Activated CD4-positive, alpha-beta memory T cell treated with anti-CD3 and anti-CD28 coated beads for 36 hours (primary cell): ENCODE results near the gene TMEM30B. TPM values are rescaled to one million over a fixed set of nuclear protein-coding genes. Genes with fewer than 3 reads are reported as not detected.

Experiments used
- CTCF ChIA-PET: fragments of 350-600 bp; sonication (Branson Sonifier 250); formaldehyde crosslinking; loops from one replicate; lab custom pipeline; 2021; ENCODE audit warnings: antibody characterized with exemption, inconsistent platforms; lab: Charles Lee
- POLR2A ChIA-PET: fragments of 350-600 bp; sonication (Branson Sonifier 250); formaldehyde crosslinking; loops from one replicate; lab custom pipeline; 2021; ENCODE audit warnings: antibody characterized with exemption; lab: Charles Lee
- DNase-seq: peaks from one replicate; pipeline ENCODE4 v3.0.0-alpha.2; 2020
- H3K27ac Mint-ChIP-seq: one replicate; pipeline ENCODE4 v1.8.0; 2021; ENCODE audit warnings: mixed read lengths
- H3K27me3 Mint-ChIP-seq: one replicate; pipeline ENCODE4 v1.8.0; 2021; ENCODE audit warnings: mixed read lengths
- H3K36me3 Mint-ChIP-seq: one replicate; pipeline ENCODE4 v1.8.0; 2021; ENCODE audit warnings: mixed read lengths
- H3K4me1 Mint-ChIP-seq: one replicate; pipeline ENCODE4 v1.8.0; 2021; ENCODE audit warnings: low read depth, mixed read lengths
- H3K4me3 Mint-ChIP-seq: one replicate; pipeline ENCODE4 v1.8.0; 2021; ENCODE audit warnings: mild to moderate bottlenecking, mixed read lengths
- H3K9me3 Mint-ChIP-seq: one replicate; pipeline ENCODE4 v1.8.0; 2021; ENCODE audit warnings: mixed read lengths
- intact Hi-C: fragments of 100-400 bp; cut with micrococcal nuclease; formaldehyde crosslinking; loops from one replicate; pipeline ENCODE4 v1.15.1; 2023
- total RNA-seq, 2 experiments: library from RNA; stranded (reverse); gene quantifications; one replicate each; pipeline ENCODE4 v1.2.3, GENCODE V29; 2021

The TMEM30B gene
- total RNA-seq, 2 experiments from 2014 or later: 1.6 to 1.7 TPM

DNA sequence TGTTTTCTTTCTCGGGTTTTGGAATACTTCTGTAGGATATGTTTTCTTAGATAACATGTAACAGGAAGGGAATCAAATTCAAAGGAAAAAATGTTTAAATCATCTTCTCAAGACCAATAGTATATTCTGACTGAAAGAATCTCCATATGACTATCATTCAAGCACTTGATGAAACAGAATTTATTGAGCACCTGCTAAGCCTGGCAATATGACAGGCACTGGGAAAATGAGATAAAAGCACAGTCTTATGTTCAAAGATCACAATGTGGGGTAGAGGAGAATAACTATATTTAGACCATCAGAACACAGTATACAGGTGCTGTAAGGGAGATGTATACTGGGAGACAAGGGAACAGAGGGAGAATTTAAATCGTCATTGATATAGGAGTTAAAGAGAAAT, 19.1 kb upstream of the TMEM30B start:
- Mint-ChIP-seq H3K36me3 (peaks cover 2% of the 10 kb centered on the region), H3K9me3 (peaks cover 2% of the 10 kb centered on the region), H3K27me3 (no peaks in the 10 kb centered on the region), H3K27ac (no peak overlapping the region), H3K4me3 (no peak overlapping the region), H3K4me1 (peaks cover 44% of the 10 kb centered on the region)
- DNase-seq: no peak
- intact Hi-C loops: no loop called here
- ChIA-PET POLR2A (no interaction called here), CTCF (interaction anchor here (1.3 to 2.3 kb wide), 2 partner anchors 15 to 537 kb away, joined by 5 to 8 read pairs; no protein-coding TSS in a partner anchor)

GRCh38 chr14:61298824-61299223, 17.7 kb upstream of the TMEM30B start:
- no peaks in the 10 kb centered on the region for H3K27me3 Mint-ChIP-seq
- no peak overlapping the region for H3K4me3 Mint-ChIP-seq
- intact Hi-C loops: loop anchor here (10.0 kb wide), 1 partner anchor 1986 kb away; no protein-coding TSS in a partner anchor
- H3K27ac Mint-ChIP-seq: no peak overlapping the region
- no peak for DNase-seq
- H3K9me3 Mint-ChIP-seq: no peaks in the 10 kb centered on the region
- CTCF ChIA-PET: interaction anchor here (1.0 to 2.3 kb wide), 6 partner anchors 10 to 538 kb away, joined by 3 to 8 read pairs (median 5); no protein-coding TSS in a partner anchor
- POLR2A ChIA-PET: no interaction called here
- H3K36me3 Mint-ChIP-seq: no peaks in the 10 kb centered on the region
- peaks cover 44% of the 10 kb centered on the region for H3K4me1 Mint-ChIP-seq

DNA sequence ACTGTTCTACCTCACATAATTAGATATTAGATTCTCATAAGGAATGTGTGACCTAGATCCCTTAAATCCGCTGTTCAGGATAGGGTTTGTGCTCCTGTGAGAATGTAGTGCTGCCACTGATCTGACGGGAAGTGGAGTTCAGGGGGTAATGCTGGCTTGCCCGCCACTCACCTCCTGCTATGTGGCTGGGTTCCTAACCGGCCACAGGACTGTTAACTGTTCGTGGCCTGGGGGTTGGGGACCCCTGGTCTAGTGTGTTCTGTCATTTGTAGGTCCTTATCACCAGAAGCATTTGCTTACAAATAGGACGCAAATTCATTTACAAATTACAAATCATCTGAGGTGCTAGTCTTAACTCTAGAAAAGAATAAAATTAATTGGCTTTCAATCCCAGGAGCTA, 16.4 kb upstream of the TMEM30B start:
- DNase-seq: no peak
- Mint-ChIP-seq H3K27me3 (no peaks in the 10 kb centered on the region), H3K9me3 (no peaks in the 10 kb centered on the region), H3K27ac (no peak overlapping the region), H3K4me1 (peaks cover 44% of the 10 kb centered on the region), H3K4me3 (no peak overlapping the region), H3K36me3 (no peaks in the 10 kb centered on the region)
- ChIA-PET POLR2A (no interaction called here), CTCF (interaction anchor here (0.7 to 2.0 kb wide), 8 partner anchors 11 to 307 kb away, joined by 3 to 5 read pairs (median 4); no protein-coding TSS in a partner anchor)
- intact Hi-C loops: loop anchor here (1.0 to 10.0 kb wide), 5 partner anchors 23 to 1987 kb away; partner anchors contain the start of gene PRKCH

GRCh38 chr14:61296719-61297502, 15.8 kb upstream of the TMEM30B start:
- H3K27me3 Mint-ChIP-seq: no peaks in the 10 kb centered on the region
- ChIA-PET POLR2A (no interaction called here), CTCF (interaction anchor here (0.6 to 2.2 kb wide), 20 partner anchors 8 to 541 kb away, joined by 3 to 9 read pairs (median 3); no protein-coding TSS in a partner anchor)
- no peaks in the 10 kb centered on the region for H3K9me3 Mint-ChIP-seq
- no peak overlapping the region for H3K4me3 Mint-ChIP-seq
- no peak for DNase-seq
- H3K4me1 Mint-ChIP-seq: peaks cover 44% of the 10 kb centered on the region
- no peak overlapping the region for H3K27ac Mint-ChIP-seq
- intact Hi-C loops: loop anchor here (1.0 to 10.0 kb wide), 5 partner anchors 24 to 1988 kb away; partner anchors contain the start of gene PRKCH
- no peaks in the 10 kb centered on the region for H3K36me3 Mint-ChIP-seq

DNA sequence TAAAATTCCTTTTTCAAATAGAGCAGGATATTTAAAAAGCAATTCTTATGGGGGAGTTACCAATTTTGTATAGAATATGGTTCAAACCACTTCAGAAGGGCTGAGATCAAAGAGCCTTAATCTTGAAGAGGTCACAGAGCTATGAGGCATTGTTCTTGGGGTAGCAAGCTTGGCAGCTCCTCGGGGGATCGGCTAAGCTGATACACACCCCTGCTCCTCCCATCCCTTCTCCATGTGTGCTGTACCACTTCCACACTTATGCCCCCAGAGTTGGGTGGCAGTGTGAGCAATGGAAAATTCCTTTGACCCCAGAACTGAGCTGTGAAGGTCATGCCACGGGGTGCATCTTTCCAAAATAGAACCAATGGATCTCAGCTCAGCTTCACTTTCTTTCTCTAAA, 15.0 kb upstream of the TMEM30B start:
- no peak overlapping the region for H3K4me3 Mint-ChIP-seq
- H3K9me3 Mint-ChIP-seq: no peaks in the 10 kb centered on the region
- ChIA-PET CTCF (interaction anchor here (0.6 to 2.2 kb wide), 21 partner anchors 8 to 541 kb away, joined by 3 to 9 read pairs (median 3); no protein-coding TSS in a partner anchor), POLR2A (no interaction called here)
- no peak overlapping the region for H3K27ac Mint-ChIP-seq
- no peaks in the 10 kb centered on the region for H3K36me3 Mint-ChIP-seq
- intact Hi-C loops: loop anchor here (2.0 to 10.0 kb wide), 2 partner anchors 25 to 1989 kb away; partner anchors contain the start of gene PRKCH
- H3K27me3 Mint-ChIP-seq: no peaks in the 10 kb centered on the region
- H3K4me1 Mint-ChIP-seq: peaks cover 43% of the 10 kb centered on the region
- no peak for DNase-seq

DNA sequence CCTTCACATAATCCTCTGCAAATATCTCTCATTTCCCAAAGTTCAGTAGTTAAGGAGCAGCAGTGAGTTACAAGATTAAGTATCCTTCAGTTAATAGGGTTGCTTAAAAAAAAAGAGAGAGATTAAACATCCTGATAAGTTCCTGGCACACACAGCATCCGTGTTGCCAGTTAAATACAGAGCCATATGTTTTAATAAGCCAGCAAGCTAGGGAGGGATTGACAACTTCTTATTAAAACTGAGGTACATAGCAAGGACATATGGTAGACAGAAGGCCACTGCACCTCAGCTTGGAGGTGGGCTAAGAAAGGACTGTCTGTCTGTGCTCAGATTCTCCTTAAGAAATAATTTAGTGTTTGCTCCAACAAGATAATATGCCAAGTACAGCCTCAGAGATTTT, 9.6 kb upstream of the TMEM30B start:
- Mint-ChIP-seq H3K4me1 (no peaks in the 10 kb centered on the region), H3K27me3 (no peaks in the 10 kb centered on the region), H3K9me3 (no peaks in the 10 kb centered on the region), H3K27ac (no peak overlapping the region), H3K4me3 (no peak overlapping the region), H3K36me3 (no peaks in the 10 kb centered on the region)
- CTCF ChIA-PET: interaction anchor here (0.6 to 1.8 kb wide), 2 partner anchors 21 to 1025 kb away, joined by 3 to 5 read pairs; no protein-coding TSS in a partner anchor
- intact Hi-C loops: loop anchor here (10.0 kb wide), 1 partner anchor 1994 kb away; no protein-coding TSS in a partner anchor
- no peak for DNase-seq
- POLR2A ChIA-PET: interaction anchor here (0.6 kb wide), 1 partner anchor 104 kb away, joined by 4 read pairs; no protein-coding TSS in a partner anchor

GRCh38 chr14:61288720-61289119, 7.6 kb upstream of the TMEM30B start:
- Mint-ChIP-seq H3K4me1 (peaks cover 10% of the 10 kb centered on the region), H3K27me3 (no peaks in the 10 kb centered on the region), H3K9me3 (no peaks in the 10 kb centered on the region), H3K27ac (no peak overlapping the region), H3K4me3 (no peak overlapping the region), H3K36me3 (no peaks in the 10 kb centered on the region)
- ChIA-PET POLR2A (no interaction called here), CTCF (interaction anchor here (1.0 to 2.0 kb wide), 3 partner anchors 8 to 548 kb away, joined by 3 to 8 read pairs (median 3); no protein-coding TSS in a partner anchor)
- DNase-seq: no peak
- intact Hi-C loops: no loop called here

DNA sequence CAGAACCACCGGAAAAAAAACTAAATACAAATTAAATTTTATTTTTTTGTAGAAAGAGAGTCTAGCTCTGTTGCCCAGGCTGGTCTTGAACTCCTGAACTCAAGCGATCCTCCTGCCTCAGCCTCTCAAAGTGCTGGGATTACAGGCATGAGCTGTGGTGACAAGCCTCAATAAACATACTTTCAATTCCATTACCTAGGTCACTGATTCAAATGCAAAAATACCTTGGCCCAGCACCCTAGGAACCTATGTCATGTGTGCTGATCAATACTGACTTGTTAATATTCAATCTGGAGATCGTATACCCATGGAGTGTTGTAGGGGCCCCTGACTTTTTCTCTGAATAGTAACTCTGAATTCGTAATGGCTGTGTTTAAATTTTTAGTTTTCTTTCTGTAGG, 7.1 kb upstream of the TMEM30B start:
- ChIA-PET CTCF (interaction anchor here (1.0 to 2.0 kb wide), 3 partner anchors 8 to 549 kb away, joined by 3 to 8 read pairs (median 3); no protein-coding TSS in a partner anchor), POLR2A (no interaction called here)
- Mint-ChIP-seq H3K4me1 (peaks cover 11% of the 10 kb centered on the region), H3K9me3 (no peaks in the 10 kb centered on the region), H3K27ac (no peak overlapping the region), H3K4me3 (no peak overlapping the region), H3K36me3 (no peaks in the 10 kb centered on the region), H3K27me3 (no peaks in the 10 kb centered on the region)
- DNase-seq: no peak
- intact Hi-C loops: no loop called here

DNA sequence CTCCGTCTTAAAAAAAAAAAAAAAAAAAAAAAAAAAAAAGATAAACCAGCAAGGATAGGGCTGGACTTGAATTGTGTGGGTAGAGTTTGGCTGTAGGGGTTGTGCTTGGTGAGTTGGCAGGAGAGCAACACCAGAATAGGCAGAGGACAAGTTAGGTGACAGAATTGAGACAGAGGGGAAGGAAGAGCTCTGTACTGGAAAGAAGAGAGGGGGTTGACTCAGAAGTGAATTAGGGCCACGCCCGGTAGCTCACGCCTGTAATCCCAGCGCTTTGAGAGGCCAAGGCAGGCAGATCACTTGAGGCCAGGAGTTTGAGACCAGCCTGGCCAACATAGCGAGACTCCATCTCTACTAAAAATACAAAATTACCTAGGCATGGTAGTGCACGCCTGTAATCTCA, 6.1 kb upstream of the TMEM30B start:
- ChIA-PET POLR2A (no interaction called here), CTCF (interaction anchor here (10.4 kb wide), 1 partner anchor 20 kb away, joined by 85 read pairs; no protein-coding TSS in a partner anchor)
- no peak for DNase-seq
- peaks cover 16% of the 10 kb centered on the region for H3K4me1 Mint-ChIP-seq
- no peaks in the 10 kb centered on the region for H3K27me3 Mint-ChIP-seq
- no peaks in the 10 kb centered on the region for H3K9me3 Mint-ChIP-seq
- H3K4me3 Mint-ChIP-seq: no peak overlapping the region
- no peaks in the 10 kb centered on the region for H3K36me3 Mint-ChIP-seq
- intact Hi-C loops: no loop called here
- no peak overlapping the region for H3K27ac Mint-ChIP-seq

- Mint-ChIP-seq H3K27me3 (no peaks in the 10 kb centered on the region), H3K9me3 (no peaks in the 10 kb centered on the region), H3K4me3 (no peak overlapping the region), H3K36me3 (no peaks in the 10 kb centered on the region), H3K4me1 (peaks cover 19% of the 10 kb centered on the region), H3K27ac (no peak overlapping the region)
- POLR2A ChIA-PET: no interaction called here
- intact Hi-C loops: no loop called here
- DNase-seq: no peak
- CTCF ChIA-PET: interaction anchor here (1.0 to 10.4 kb wide), 11 partner anchors 10 to 486 kb away, joined by 3 to 85 read pairs (median 4); no protein-coding TSS in a partner anchor
Measured at GRCh38 chr14:61285364-61285763, 4.2 kb upstream of the TMEM30B start.

DNA sequence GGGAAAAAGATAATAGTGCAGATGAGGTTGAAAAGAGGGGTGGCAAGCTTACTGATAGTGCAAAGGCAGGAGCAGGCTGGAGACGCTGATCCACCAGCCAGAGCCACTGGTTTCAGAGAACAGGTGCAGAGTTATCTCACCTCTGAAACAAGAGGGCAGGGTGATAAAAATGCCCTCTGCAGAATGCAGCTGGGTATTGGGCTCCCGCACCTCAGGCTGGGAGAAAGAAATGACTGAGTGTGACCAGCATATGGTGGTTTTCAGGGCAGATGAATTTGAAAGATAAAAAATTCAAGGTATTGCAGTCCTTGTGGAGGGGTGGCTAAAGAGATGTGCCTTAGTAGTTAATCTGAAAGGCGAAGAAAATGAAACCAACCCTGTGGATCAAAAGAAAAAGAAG, 2.9 kb upstream of the TMEM30B start:
- DNase-seq: peak; percentile 24
- POLR2A ChIA-PET: interaction anchor here (0.6 to 1.0 kb wide), 2 partner anchors 38 to 115 kb away, joined by 3 read pairs; partner anchors contain the start of gene PRKCH
- intact Hi-C loops: loop anchor here (5.0 kb wide), 1 partner anchor 553 kb away; no protein-coding TSS in a partner anchor
- Mint-ChIP-seq H3K4me3 (no peak overlapping the region), H3K9me3 (no peaks in the 10 kb centered on the region), H3K4me1 (peaks cover 31% of the 10 kb centered on the region), H3K36me3 (no peaks in the 10 kb centered on the region), H3K27ac (no peak overlapping the region), H3K27me3 (peaks cover 3% of the 10 kb centered on the region)
- CTCF ChIA-PET: interaction anchor here (10.4 kb wide), 1 partner anchor 17 kb away, joined by 85 read pairs; no protein-coding TSS in a partner anchor
